Measurements from ENCODE around the gene ARHGAP19. TPM values are rescaled to one million over a fixed set of nuclear protein-coding genes. Genes with fewer than 3 reads are reported as not detected.

Gene ARHGAP19
- total and polyA plus RNA-seq, 9 of the 15 experiments (the other 6 are each of a cell fraction or from before 2014, with no cell fraction given), result 14.8 to 49.5 (median 26.8) TPM

DNA sequence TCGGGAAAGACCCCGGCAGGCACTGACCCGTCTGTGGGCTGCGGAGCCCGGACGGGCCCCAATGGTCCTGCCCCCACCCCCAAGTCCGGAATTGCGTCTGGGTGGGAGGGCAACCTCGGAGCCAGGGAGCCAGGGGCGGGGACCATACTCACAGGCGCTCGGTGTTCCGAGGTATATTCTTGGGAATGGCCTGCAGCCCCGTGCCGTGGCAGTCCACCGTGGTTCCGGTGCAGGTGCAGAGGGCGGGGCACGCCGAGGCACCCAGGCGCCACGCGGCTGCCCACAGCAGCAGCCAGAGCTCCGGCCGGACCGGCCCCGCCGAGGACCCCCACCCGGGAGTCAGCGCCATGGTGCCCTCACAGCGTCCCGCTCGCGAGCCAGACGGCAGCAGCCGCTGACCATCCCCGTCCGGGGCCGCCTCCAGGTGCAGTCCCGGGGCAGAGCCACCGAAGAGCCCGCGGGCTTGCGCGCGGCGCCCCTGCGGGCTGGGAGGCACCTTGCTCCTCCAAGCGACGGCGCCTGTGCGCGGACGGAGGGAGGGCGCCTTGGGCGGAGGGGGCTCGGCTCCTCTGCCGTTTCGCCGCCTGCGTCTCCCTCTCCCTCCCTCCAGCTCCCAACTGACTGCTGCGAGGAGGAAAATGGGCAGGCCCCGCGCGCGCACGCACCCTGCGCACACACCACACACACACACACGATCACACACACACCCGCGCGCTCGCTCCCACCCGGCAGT, 106.9 kb downstream of the ARHGAP19 start, which contains the start of gene SLIT1:
TSS of gene SLIT1 (minus strand) at position 634 of the 733 bp plus-strand sequence. CDS start at position 349, 285 bp downstream.
- POLR2A ChIA-PET, result no interaction called here
- Histone ChIP-seq H3K4me1 (replicated peaks in 1 of 2; ENCODE audit: control insufficient read depth in 2 of 2, insufficient read depth in 2 of 2, low read length in 2 of 2) (peaks cover 0 to 9% of the 10 kb centered on the region in 2 experiments; a peak in 2 of 5 replicates), H4K20me1 (replicated peaks; ENCODE audit: control insufficient read depth, insufficient read depth, low read length) (no peaks in the 10 kb centered on the region), H3K27me3 (ENCODE audit: control insufficient read depth in 2 of 2, insufficient read depth in 2 of 2, low read length in 2 of 2) (peaks cover 13 to 73% of the 10 kb centered on the region in 2 experiments), H3K36me3 (ENCODE audit: control insufficient read depth, insufficient read depth, low read length) (no peaks in the 10 kb centered on the region), H2AFZ (ENCODE audit: low read depth, low read length) (no peak within 1 kb of the TSS), H3K4me2 (ENCODE audit: insufficient read depth, low read length) (no peak within 1 kb of the TSS), H3K9me3 (replicated peaks; ENCODE audit: control insufficient read depth, insufficient read depth, low read depth, low read length) (no peaks in the 10 kb centered on the region), H3K27ac (ENCODE audit: extremely low read depth, low read depth, low read length) (no peak within 1 kb of the TSS), H3K79me2 (ENCODE audit: control insufficient read depth, insufficient read depth, low read length) (no peaks in the 10 kb centered on the region), H3K4me3 (no peak within 1 kb of the TSS), H3K9me1 (ENCODE audit: control insufficient read depth, insufficient read depth, low read length) (no peaks in the 10 kb centered on the region), H3K9ac (ENCODE audit: insufficient read depth in 1 of 2, low read depth in 2 of 2, low read length in 2 of 2) (no peak within 1 kb of the TSS)
- CTCF ChIA-PET (ENCODE audit: low intra/inter-chr PET ratio), result no interaction called here
- TF ChIP-seq ZNF764 (CRISPR knock-in tag; IDR thresholded peaks at IDR 0.05; ENCODE audit: low read depth), result no peak
- no peak for TF ChIP-seq KDM2B (CRISPR knock-in tag; IDR thresholded peaks at IDR 0.05)
- TF ChIP-seq ARNT (IDR thresholded peaks at IDR 0.05), result no peak
- no peak for TF ChIP-seq SPI1 (IDR thresholded peaks at IDR 0.05; ENCODE audit: borderline replicate concordance, low read depth, low read length)
- TF ChIP-seq NCOA4 (IDR thresholded peaks at IDR 0.05; ENCODE audit: partially characterized antibody), result no peak
- TF ChIP-seq NFIC (IDR thresholded peaks at IDR 0.05), result no peak
- TF ChIP-seq, protein P1, sequence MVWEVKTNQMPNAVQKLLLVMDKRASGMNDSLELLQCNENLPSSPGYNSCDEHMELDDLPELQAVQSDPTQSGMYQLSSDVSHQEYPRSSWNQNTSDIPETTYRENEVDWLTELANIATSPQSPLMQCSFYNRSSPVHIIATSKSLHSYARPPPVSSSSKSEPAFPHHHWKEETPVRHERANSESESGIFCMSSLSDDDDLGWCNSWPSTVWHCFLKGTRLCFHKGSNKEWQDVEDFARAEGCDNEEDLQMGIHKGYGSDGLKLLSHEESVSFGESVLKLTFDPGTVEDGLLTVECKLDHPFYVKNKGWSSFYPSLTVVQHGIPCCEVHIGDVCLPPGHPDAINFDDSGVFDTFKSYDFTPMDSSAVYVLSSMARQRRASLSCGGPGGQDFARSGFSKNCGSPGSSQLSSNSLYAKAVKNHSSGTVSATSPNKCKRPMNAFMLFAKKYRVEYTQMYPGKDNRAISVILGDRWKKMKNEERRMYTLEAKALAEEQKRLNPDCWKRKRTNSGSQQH (CRISPR knock-in tag; IDR thresholded peaks at IDR 0.05), result no peak
- TF ChIP-seq ZNF124 (CRISPR knock-in tag; IDR thresholded peaks at IDR 0.05), result no peak
- TF ChIP-seq SRF (CRISPR knock-in tag; IDR thresholded peaks at IDR 0.05), result no peak
- no peak for TF ChIP-seq MCM7 (IDR thresholded peaks at IDR 0.05)
- no peak for TF ChIP-seq HMGN3 (IDR thresholded peaks at IDR 0.05; ENCODE audit: borderline replicate concordance, extremely low read depth, insufficient read length, low read depth, low read length)
- no peak for TF ChIP-seq ZNF282 (CRISPR knock-in tag; IDR thresholded peaks at IDR 0.05)
- no peak for TF ChIP-seq ZZZ3 (IDR thresholded peaks at IDR 0.05)
- TF ChIP-seq, protein P2, sequence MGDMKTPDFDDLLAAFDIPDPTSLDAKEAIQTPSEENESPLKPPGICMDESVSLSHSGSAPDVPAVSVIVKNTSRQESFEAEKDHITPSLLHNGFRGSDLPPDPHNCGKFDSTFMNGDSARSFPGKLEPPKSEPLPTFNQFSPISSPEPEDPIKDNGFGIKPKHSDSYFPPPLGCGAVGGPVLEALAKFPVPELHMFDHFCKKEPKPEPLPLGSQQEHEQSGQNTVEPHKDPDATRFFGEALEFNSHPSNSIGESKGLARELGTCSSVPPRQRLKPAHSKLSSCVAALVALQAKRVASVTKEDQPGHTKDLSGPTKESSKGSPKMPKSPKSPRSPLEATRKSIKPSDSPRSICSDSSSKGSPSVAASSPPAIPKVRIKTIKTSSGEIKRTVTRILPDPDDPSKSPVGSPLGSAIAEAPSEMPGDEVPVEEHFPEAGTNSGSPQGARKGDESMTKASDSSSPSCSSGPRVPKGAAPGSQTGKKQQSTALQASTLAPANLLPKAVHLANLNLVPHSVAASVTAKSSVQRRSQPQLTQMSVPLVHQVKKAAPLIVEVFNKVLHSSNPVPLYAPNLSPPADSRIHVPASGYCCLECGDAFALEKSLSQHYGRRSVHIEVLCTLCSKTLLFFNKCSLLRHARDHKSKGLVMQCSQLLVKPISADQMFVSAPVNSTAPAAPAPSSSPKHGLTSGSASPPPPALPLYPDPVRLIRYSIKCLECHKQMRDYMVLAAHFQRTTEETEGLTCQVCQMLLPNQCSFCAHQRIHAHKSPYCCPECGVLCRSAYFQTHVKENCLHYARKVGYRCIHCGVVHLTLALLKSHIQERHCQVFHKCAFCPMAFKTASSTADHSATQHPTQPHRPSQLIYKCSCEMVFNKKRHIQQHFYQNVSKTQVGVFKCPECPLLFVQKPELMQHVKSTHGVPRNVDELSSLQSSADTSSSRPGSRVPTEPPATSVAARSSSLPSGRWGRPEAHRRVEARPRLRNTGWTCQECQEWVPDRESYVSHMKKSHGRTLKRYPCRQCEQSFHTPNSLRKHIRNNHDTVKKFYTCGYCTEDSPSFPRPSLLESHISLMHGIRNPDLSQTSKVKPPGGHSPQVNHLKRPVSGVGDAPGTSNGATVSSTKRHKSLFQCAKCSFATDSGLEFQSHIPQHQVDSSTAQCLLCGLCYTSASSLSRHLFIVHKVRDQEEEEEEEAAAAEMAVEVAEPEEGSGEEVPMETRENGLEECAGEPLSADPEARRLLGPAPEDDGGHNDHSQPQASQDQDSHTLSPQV (IDR thresholded peaks at IDR 0.05), result no peak
- no peak for TF ChIP-seq NR3C1 (CRISPR knock-in tag; IDR thresholded peaks at IDR 0.05)
- TF ChIP-seq TCFL5 (CRISPR knock-in tag; conservative IDR thresholded peaks at IDR 0.05), result no peak
- FAIRE-seq, result no peak
- 9% methylated on average over 9 of the region's 74 CpGs for whole genome bisulfite sequencing (ENCODE audit: insufficient coverage, low coverage, missing lambda C conversion rate)
- DNase-seq (ENCODE audit: extremely low read depth in 1 of 4, low spot score in 3 of 4), result no peak
- intact Hi-C loops (cut with micrococcal nuclease) (no loop called here), in situ Hi-C loops (cut with MboI) (no loop called here)
- BruUV-seq (replicated peaks), result no TSS peak
- ATAC-seq, result no peak

Data from K562 (cell line).